Effector CD8-positive, alpha-beta T cell (primary cell): ENCODE data around the gene PFN4.
"Not testable (repeated sequence)": the region's sequence is repeated elsewhere in the genome, so short reads cannot be mapped to it uniquely, and the experiment has no call there.

Source experiments
- DNase-seq: peaks from one replicate; lab custom pipeline; 2025; lab: John Stamatoyannopoulos, UW
- total RNA-seq, 4 experiments: gene quantifications; one replicate each; lab custom pipeline; 2026; lab: John Stamatoyannopoulos, UW

Gene PFN4
- total RNA-seq: 0.18 to 0.73 (median 0.56) reads per million in 4 experiments

GRCh38 chr2:24123195-24123921 is at the start of gene PFN4, which contains the start of gene FAM228B:
Gene PFN4, minus strand, starts transcription at chr2:24123334. Its CDS starts 799 bp downstream, at chr2:24122535.
Gene FAM228B, plus strand, starts transcription at chr2:24123469. Its CDS starts 893 bp downstream, at chr2:24124362.
- DNase-seq: peak; percentile 23

- DNase-seq: no peak
Measured at GRCh38 chr2:24169023-24169422, 45.9 kb upstream of the PFN4 start.

- DNase-seq: peak; percentile 25
Measured at GRCh38 chr2:24164416-24164973, 41.4 kb upstream of the PFN4 start.

GRCh38 chr2:24163601-24164000 is 40.5 kb upstream of the PFN4 start:
- no peak for DNase-seq

GRCh38 chr2:24163186-24163585 is 40.1 kb upstream of the PFN4 start:
- DNase-seq: no peak

- DNase-seq: no peak
Measured at GRCh38 chr2:24162494-24162893, 39.4 kb upstream of the PFN4 start.

GRCh38 chr2:24160761-24161160 is 37.6 kb upstream of the PFN4 start:
- DNase-seq: no peak

- no peak for DNase-seq
Measured at GRCh38 chr2:24159708-24160107, 36.6 kb upstream of the PFN4 start.

GRCh38 chr2:24158131-24158530 is 35.0 kb upstream of the PFN4 start:
- no peak for DNase-seq

- no peak for DNase-seq
Measured at GRCh38 chr2:24153478-24153877, 30.3 kb upstream of the PFN4 start.

GRCh38 chr2:24152413-24153197 is 29.5 kb upstream of the PFN4 start:
- no peak for DNase-seq

GRCh38 chr2:24147364-24147763 is 24.2 kb upstream of the PFN4 start:
- DNase-seq: no peak

- not testable (repeated sequence) for DNase-seq
Measured at GRCh38 chr2:24140305-24140704, 17.2 kb upstream of the PFN4 start.

- no peak for DNase-seq
Measured at GRCh38 chr2:24132543-24132942, 9.4 kb upstream of the PFN4 start.

GRCh38 chr2:24125956-24126355 is 2.8 kb upstream of the PFN4 start:
- DNase-seq: no peak

- DNase-seq: no peak
Measured at GRCh38 chr2:24123922-24124580, 917 bp upstream of the PFN4 start.

GRCh38 chr2:24122366-24123194 is 554 bp downstream of the PFN4 start:
- DNase-seq: no peak

GRCh38 chr2:24121469-24121868 is 1.7 kb downstream of the PFN4 start:
- DNase-seq: no peak

- no peak for DNase-seq
Measured at GRCh38 chr2:24121066-24121465, 2.1 kb downstream of the PFN4 start.

GRCh38 chr2:24117902-24118301 is 5.2 kb downstream of the PFN4 start:
- no peak for DNase-seq

GRCh38 chr2:24115057-24115456 is 8.1 kb downstream of the PFN4 start:
- no peak for DNase-seq
